ENCODE results near the gene USP48. TPM values are rescaled to one million over a fixed set of nuclear protein-coding genes. Genes with fewer than 3 reads are reported as not detected.
"Not testable (repeated sequence)": the region's sequence is repeated elsewhere in the genome, so short reads cannot be mapped to it uniquely, and the experiment has no call there.

Gene USP48
- total and polyA plus RNA-seq, 2 of the 8 experiments (the other 6 are each of a cell fraction or from before 2014, with no cell fraction given) = 12.8 to 83.5 TPM

- H3K4ac ChIP-seq (replicated peaks; ENCODE audit: insufficient read length, low read depth, low read length); H3K79me2 ChIP-seq (ENCODE audit: control insufficient read depth in 1 of 2, insufficient read depth in 2 of 2, low read length in 2 of 2); H4K20me1 ChIP-seq (replicated peaks in 1 of 2; ENCODE audit: control insufficient read depth in 1 of 2, insufficient read depth in 2 of 2, low read length in 2 of 2); H3K23me2 ChIP-seq (ENCODE audit: low read depth, low read length); FAIRE-seq; H3K23ac ChIP-seq (ENCODE audit: insufficient read length); H4K5ac ChIP-seq (ENCODE audit: insufficient read length, low read depth, low read length); H3K56ac ChIP-seq (replicated peaks; ENCODE audit: insufficient read length, low read depth, low read length); H3K9ac ChIP-seq (replicated peaks in 1 of 4; ENCODE audit: extremely low read depth in 1 of 4, low read depth in 3 of 4, low read length in 3 of 4); H3K4me2 ChIP-seq (ENCODE audit: insufficient read depth in 1 of 2, low read depth in 2 of 2, low read length in 2 of 2); H3K27ac ChIP-seq (ENCODE audit: low read depth, low read length); H3K9me3 ChIP-seq (ENCODE audit: insufficient read depth in 2 of 2, low read depth in 1 of 2, low read length in 1 of 2); H3K4me3 ChIP-seq (ENCODE audit: extremely low read depth in 1 of 4, insufficient read depth in 2 of 4, low read depth in 3 of 4, low read length in 4 of 4); H3K14ac ChIP-seq (ENCODE audit: insufficient read length); H2BK5ac ChIP-seq (ENCODE audit: low read depth, low read length); H4K8ac ChIP-seq (ENCODE audit: extremely low read depth, insufficient read depth, low read length); H3K79me1 ChIP-seq (ENCODE audit: low read depth, low read length); H3K36me3 ChIP-seq (ENCODE audit: control insufficient read depth in 2 of 4, insufficient read depth in 4 of 4, low read length in 3 of 4); H2AFZ ChIP-seq (ENCODE audit: low read length); DNase-seq (ENCODE audit: low read depth in 1 of 2, low spot score in 2 of 2); H2BK120ac ChIP-seq (replicated peaks; ENCODE audit: low read depth, low read length); H3K27me3 ChIP-seq (replicated peaks in 1 of 4; ENCODE audit: control insufficient read depth in 3 of 4, extremely low read depth in 1 of 4, insufficient read depth in 3 of 4, low read length in 3 of 4): not testable (repeated sequence)
- Histone ChIP-seq H2AK5ac (ENCODE audit: low read depth, low read length) (peak overlapping the region; percentile 88; the same call in 1 of the 2 replicates), H2BK12ac (ENCODE audit: low read depth, low read length) (peak overlapping the region; percentile 84; the same call in 1 of the 2 replicates), H4K91ac (replicated peaks; ENCODE audit: insufficient read length, low read length) (peak overlapping the region; percentile 31), H3K18ac (ENCODE audit: extremely low read depth, low read length) (peak overlapping the region; percentile 32), H2BK20ac (ENCODE audit: low read length) (peak overlapping the region; percentile 72; the same call in 1 of the 2 replicates), H3K4me1 (replicated peaks in 1 of 4; ENCODE audit: control insufficient read depth in 3 of 4, insufficient read depth in 4 of 4, low read length in 3 of 4) (peaks cover 5 to 30% (median 16%) of the 10 kb centered on the region in 4 experiments), H2BK15ac (ENCODE audit: low read length) (0 out of 2 replicates have a peak overlapping the region, but pooled peaks have one; percentile 81)
- 97% methylated on average over 7 of the region's 8 CpGs; no CpG with 5 or more reads in 1 of the 2 experiments for WGBS, 2 experiments (ENCODE audit: extremely low coverage in 1 of 2, insufficient coverage in 1 of 2, insufficient read length in 1 of 2, insufficient replicate concordance in 2 of 2, low coverage in 1 of 2, low lambda C conversion rate in 2 of 2, missing lambda C conversion rate in 1 of 2)
- CTCF ChIA-PET (ENCODE audit: partially characterized antibody) = interaction anchor here (1.1 to 1.6 kb wide), 3 partner anchors 12 to 37 kb away, joined by 4 to 5 read pairs (median 4); no protein-coding TSS in a partner anchor
- POLR2A ChIA-PET (ENCODE audit: partially characterized antibody) = interaction anchor here (0.8 to 1.2 kb wide), 2 partner anchors 9 to 11 kb away, joined by 3 to 4 read pairs; no protein-coding TSS in a partner anchor
These were observed 151.4 kb downstream of the USP48 start for GRCh38 chr1:21631590-21631943.
